ENCODE measurements around the gene POLR1D.

POLR1D gene

GRCh38 chr13:27632214-27632613, 10.5 kb downstream of the POLR1D start:
- TF ChIP-seq CTCF (IDR thresholded peaks at IDR 0.05; ENCODE audit: extremely low read depth, missing control alignments): no peak

GRCh38 chr13:27632648-27633047, 11.0 kb downstream of the POLR1D start:
- DNase-seq (ENCODE audit: low spot score): no peak
- no peak for TF ChIP-seq CTCF (IDR thresholded peaks at IDR 0.05; ENCODE audit: extremely low read depth, missing control alignments)

More at GRCh38 chr13:27632214-27632613, 10.5 kb downstream of the POLR1D start:
- no peak for DNase-seq (ENCODE audit: low spot score)

DNA sequence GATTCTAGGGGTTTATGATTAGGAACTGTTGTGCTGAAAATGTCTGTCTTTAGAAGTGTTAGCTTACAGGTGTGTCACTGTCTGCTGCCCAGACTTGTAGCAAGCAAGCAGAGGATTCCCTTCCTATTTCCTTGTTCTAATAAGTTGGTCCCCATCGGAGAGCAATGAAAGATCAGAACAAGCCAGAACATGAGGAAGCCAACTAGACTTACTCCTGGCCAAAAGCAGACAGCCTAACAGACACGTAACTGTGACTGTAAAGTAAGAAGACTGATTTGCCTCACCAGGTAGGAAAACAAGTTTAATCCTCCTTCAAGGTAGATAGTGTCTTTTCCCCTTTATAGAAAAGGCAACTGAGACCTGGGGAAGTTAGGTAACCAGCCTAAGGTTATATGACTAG, 12.5 kb downstream of the POLR1D start:
- DNase-seq (ENCODE audit: low spot score): no peak

DNA sequence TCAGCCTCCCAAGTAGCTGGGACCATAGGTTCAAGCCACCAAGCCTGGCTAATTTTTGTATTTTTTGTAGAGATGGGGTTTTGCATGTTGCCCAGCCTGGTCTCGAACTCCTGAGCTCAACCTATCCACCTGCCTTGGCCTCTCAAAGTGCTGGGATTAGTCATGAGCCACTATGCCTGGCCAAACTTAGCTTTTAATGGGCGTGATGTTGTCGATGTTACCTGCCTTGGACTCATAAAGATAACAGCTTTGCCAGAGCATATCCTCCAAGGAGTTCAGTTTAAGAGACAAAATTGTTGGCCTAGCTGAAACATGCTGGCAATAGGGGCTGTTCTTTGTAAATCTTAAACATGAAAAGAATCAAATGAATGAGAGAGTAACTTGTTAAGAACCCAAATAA, 13.1 kb downstream of the POLR1D start:
- no peak for TF ChIP-seq CTCF (IDR thresholded peaks at IDR 0.05; ENCODE audit: extremely low read depth, missing control alignments)
- DNase-seq (ENCODE audit: low spot score): no peak

More for the DNA sequence above, 12.5 kb downstream of the POLR1D start:
- no peak for TF ChIP-seq CTCF (IDR thresholded peaks at IDR 0.05; ENCODE audit: extremely low read depth, missing control alignments)

DNA sequence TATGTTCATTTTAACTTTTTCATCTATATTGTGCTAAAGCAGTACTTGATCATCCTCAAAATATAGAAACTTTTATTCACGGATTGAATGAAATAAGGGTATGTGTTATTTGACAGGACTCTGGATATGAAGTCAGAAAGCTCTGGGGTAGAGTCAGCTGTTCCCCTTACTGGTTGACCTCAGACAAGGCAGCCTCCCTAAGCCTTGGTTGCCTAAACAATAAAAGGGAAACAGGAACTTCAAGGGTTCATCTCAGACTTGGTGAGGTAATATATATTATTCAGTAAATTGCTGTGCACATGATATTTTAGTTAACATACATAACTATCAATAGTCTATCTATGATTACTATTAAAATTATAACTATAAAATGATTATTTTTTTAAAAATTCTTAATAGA, 13.6 kb downstream of the POLR1D start:
- DNase-seq (ENCODE audit: low spot score): no peak

DNA sequence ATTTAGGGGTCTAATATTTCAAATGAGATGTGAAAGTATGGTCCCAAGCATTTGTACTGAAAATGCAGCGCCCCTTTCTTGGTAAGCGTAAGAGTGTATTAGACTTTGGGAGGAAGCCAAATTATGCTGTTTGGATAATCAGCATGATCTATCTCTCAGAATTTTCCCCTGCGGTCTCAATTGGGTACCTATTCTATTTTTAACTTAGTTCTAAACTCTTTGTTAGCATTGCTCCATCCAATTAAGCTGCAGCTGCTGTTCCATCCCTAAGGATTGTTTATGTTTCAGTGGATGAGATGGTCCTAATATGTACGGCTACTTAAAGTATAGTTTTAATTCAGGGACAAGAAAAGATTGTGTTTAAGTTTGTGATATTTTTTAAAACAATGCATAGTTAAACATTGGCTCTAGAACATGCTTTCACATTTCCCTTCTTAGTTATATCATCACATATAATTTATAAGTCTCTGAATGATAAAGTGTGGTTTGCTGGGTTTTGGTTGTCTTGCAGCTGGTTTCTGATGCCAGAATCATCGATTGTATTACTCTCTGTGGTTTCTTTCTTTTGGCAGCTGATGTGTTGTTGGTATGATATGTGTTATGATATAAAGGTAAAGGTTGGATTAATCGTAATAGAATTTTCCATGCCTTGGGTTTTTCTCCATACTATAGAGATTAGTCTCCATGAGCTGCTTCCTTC, 15.0 kb downstream of the POLR1D start:
- TF ChIP-seq CTCF (IDR thresholded peaks at IDR 0.05; ENCODE audit: extremely low read depth, missing control alignments): no peak
- no peak for DNase-seq (ENCODE audit: low spot score)

More for the DNA sequence above, 13.6 kb downstream of the POLR1D start:
- no peak for TF ChIP-seq CTCF (IDR thresholded peaks at IDR 0.05; ENCODE audit: extremely low read depth, missing control alignments)

GRCh38 chr13:27637289-27637626, 15.6 kb downstream of the POLR1D start:
- DNase-seq (ENCODE audit: low spot score): no peak
- no peak for TF ChIP-seq CTCF (IDR thresholded peaks at IDR 0.05; ENCODE audit: extremely low read depth, missing control alignments)
